NOMO-1 treated with dmso at 0.1 percent for 144 hours (cell line): ENCODE data around the gene ANKRD39.

Experiments used
- DNase-seq: peaks from one replicate; lab custom pipeline; 2025; ENCODE audit not compliant: unreplicated experiment; lab: John Stamatoyannopoulos, UW

ANKRD39 gene

DNA sequence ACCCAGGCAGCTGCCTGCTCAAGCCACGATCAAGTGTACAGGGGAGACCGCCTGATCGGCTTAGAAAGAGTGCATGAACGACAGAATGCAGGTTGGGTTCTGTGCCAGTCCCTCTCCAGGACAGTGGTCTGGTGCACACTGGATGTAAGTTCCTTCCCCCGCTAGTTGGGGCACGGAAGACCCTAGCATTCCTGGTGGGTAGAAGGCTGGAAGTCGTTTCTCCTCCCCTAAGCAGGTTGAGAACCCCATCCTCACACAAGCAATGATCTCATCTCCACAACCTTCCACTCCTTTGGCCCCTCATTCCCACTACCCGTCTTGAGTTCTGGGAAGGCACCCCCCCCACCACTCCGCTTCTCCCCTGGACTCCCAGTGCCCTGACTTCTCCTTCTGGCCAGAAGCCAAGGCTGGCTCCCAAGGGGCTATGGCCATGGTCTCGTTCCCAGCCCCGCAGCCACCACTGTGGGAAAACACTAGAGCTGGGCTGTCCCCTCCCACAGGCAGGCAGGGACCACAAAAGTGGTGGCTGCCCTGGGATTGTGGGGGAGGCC lies 1.4 kb upstream of the ANKRD39 start:
- DNase-seq, result no peak

DNA sequence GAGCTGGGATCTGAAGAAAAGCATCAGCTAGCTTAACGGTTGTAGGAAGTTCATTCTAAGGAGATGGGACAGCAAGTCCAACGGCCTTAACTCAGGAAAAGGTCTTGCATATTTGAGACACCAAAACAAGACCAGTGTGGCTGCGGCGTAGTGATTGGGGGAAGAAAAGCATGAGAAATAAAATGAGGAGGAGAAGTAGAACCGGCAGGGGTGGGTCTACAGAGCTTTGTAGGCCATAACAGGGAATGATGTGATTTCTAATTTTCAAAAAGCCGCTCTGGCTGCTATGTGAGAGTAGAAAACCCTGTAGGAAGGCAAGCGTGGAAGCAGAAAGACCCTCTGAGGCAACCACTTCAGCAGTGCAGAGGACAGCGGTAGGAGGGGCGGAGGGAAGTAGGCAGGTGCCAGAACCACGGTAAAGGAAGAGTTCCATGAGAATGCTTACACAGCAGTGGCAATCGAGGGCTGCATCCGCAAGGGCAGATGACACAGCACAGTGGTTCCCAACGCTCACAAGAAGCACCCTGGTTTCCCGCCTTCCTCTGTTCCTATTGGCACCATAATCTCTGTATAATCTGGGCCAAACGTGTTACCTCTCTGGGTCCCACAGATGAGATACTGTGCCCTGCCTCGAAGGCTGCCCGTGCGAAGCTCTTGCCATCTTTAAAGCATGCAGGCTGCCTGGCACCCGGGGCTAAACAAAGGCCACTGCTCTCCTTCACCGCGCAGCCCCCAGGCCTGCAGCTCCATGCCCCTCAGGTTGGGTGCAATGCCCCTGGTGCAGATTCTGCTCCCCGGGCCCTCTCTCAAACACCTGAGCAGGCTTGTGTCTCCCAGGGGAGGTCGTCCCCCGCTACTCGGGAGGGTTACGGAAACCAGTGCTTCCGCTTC lies 795 bp downstream of the ANKRD39 start:
- no peak for DNase-seq

- DNase-seq, result no peak
Observed at GRCh38 chr2:96853321-96853720, 4.5 kb downstream of the ANKRD39 start.

DNA sequence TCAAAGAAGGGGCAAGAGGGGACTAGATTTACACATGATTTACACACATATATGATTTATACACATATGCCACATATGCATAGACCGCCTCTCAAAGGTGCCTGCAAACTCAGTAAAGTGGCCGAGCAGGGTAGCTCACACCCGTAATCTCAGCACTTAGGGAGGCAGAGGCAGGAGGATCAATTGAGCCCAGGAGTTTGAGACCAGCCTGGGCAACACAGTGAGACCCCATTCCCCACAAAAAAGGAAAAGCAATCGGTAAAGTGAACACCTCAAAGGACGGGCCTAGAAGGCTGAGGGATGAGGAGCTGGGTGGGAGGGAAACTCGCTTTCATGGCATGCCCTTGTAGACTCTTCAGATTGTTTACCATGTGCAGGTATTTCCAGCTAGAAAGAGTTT lies 5.1 kb downstream of the ANKRD39 start:
- no peak for DNase-seq

DNA sequence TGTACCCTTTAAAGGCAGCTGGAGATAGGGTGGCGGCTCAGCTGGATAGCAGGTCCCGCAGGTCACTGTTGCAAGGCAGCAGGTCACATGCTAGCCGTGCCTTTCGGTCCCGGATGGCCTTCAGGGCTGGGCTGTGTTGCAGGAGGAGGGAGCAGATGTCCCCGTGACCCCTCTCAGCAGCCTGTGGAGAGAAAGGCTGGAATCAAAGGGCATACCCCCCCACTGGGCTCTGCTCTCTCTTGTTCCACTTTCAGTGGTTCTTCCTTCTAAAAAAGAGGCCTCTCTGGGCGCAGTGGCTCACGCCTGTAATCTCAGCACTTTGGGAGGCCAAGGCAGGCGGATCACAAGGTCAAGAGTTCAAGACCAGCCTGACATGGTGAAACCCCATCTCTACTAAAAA lies 9.6 kb downstream of the ANKRD39 start:
- no peak for DNase-seq

DNA sequence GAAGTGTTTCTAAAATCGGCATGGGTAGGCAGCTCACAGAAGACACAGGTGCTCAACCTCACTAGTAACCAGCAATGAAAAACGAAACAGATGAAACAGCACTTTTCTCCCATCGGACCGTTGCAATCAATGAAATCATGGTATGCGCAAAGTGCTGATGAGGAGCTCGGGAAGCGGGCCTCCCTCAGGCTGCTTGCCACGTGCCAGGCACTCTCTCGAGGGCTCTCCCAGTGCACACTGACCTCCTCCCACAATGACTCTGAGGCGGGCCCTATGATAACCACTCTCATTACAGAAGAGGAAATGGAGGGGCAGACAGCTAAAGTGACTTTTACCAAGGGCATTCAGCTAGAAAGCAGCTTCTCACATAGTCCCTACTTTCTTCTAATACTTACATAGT lies 10.2 kb downstream of the ANKRD39 start:
- no peak for DNase-seq

DNA sequence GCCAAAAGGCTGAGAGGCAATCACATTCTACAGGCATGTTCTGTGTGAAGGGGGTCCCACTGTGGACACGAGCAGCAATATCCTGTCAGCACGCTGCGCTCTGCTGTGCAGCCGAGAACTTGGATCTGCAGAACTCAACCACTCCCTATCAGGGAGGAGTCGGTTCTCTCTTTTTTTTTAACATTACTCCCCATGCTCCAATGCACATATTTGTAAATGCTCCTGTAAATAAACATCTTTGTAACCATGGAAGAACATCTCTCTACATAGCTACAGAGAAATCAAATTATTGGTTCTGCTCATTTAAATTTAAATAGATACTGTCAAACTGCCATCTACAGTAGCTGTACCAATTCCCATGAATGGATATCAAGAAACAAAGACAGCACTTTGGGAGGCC lies 11.0 kb downstream of the ANKRD39 start:
- no peak for DNase-seq

- DNase-seq, result no peak
Observed at GRCh38 chr2:96844405-96844808, 13.4 kb downstream of the ANKRD39 start.

DNA sequence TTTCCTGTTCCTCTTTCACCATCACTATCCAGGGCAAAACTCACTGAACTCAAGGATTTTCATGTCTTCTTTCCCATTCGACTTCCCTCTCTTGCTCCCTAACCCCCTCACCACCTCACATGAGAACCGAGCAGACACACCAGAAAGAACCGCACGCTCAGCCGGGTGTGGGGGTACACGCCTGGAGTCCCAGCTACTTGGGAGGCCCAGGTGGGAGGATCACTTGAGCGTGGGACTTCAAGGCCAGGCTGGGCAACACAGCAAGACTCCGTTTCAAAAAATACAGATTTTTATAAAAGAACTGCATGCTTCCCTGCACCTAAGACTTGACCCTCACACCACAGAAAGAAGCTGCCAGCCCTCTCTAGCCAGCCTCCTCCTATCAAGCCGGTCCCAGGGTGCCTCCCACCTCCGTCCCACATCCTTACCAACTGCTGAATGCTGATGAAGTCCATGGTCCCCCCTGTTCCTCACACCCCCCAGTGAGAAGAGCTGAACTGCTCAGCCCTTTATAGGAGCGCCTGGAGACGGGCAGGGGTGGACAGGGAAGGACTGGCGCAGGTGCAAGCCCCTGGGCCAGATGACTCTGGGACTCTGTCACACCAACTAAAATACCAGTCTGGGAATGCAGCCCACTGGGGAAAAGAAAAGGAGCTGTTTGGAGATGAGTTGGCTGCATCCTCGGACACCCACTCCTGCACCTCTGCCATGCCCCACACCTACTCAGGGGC lies 14.1 kb downstream of the ANKRD39 start, which contains the start of gene ANKRD23:
TSS of gene ANKRD23 (minus strand) at position 484 of the 731 bp plus-strand sequence. CDS start at position 455, 29 bp downstream.
- no peak for DNase-seq

GRCh38 chr2:96842600-96842999 lies 15.2 kb downstream of the ANKRD39 start:
- DNase-seq, result no peak

- no peak for DNase-seq
Observed at GRCh38 chr2:96841701-96842495, 15.9 kb downstream of the ANKRD39 start.

GRCh38 chr2:96839875-96840850 lies 17.7 kb downstream of the ANKRD39 start:
- DNase-seq, result no peak

DNA sequence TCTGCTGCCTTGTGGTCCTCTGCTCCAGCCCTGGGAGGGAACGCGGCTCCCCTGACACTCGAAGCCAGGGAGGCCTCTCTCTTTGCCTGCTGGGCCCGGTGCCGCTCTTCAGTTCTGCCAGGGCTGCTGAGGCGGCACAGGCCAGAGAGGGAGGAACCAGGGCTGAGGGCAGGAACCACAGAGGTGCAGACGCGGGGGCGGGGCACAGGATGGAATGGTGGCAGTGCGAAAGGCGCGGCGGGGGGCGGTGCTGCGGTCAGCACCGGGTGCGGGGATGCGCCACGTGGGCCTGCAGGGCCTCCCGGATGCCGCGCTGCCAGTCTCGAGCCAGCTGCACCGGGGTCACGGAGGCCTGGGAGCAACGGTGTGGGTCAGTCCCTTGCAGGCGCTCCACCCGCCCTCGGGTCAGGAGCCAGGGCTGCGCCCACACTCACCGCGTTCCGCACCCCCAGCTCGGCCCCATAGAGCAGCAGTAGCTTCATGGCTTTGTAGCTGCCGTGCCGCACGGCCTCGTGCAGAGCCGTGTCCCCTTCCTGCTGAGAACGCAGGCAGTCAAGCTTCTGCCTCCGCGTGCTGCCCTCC lies 18.4 kb downstream of the ANKRD39 start:
- DNase-seq, result peak; percentile 82

GRCh38 chr2:96838345-96839292 lies 19.2 kb downstream of the ANKRD39 start:
- DNase-seq, result no peak

GRCh38 chr2:96837575-96837974 lies 20.2 kb downstream of the ANKRD39 start:
- DNase-seq, result no peak

DNA sequence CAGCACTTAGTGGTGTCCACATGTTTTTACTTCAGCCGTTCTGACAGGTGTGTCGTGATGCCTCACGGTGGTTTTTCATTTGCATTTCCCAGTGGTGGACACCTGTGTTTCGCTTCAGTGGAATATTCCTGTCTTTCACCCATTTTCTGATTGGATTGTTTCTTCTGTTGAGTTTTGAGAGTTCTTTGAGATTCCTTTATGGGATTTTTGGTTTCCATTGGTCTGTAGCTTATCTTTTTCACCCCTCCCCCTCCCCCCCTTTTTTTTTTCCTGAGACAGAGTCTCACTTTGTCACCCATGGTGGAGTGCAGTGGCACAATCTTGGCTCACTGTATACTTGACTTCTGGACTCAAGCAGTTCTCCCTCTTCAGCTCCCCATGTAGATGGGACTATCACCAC lies 22.0 kb downstream of the ANKRD39 start:
- no peak for DNase-seq

- no peak for DNase-seq
Observed at GRCh38 chr2:96832754-96833507, 24.9 kb downstream of the ANKRD39 start.

DNA sequence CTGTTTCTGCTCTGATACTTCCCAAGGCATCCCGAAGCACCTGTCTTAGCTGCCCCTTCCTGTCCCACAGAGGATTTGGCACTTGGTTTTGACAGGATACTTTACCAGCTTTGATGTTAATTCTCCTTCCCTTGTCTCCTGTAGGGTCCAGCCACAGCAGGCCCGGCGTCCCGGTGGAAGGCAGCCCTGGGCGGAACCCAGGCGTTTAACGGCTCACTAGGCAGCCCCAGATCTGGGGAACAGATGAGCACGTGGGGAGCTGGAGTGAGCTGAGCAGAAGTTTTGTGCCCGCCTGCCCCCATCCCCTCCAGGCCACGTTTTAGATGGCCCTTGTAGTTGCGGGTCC lies 25.4 kb downstream of the ANKRD39 start:
- no peak for DNase-seq
